Erythroblast (primary cell): Measurements from ENCODE around the gene UPK1A.

Experiments used
- GATA1 ChIP-seq: IDR thresholded peaks from 2 replicates; pipeline ENCODE4 v1.6.1; 2011; ENCODE audit warnings: low read depth, mild to moderate bottlenecking, control low read depth, low read length, moderate library complexity
- POLR2A ChIP-seq: IDR thresholded peaks from 2 replicates; pipeline ENCODE4 v1.6.1; 2011; ENCODE audit warnings: mild to moderate bottlenecking, low read length

GRCh38 chr19:35692010-35692409 lies 25.7 kb downstream of the UPK1A start:
- TF ChIP-seq POLR2A (no peak), GATA1 (no peak)
